Measurements from ENCODE around the gene HRC.

HRC gene

GRCh38 chr19:49145573-49146407, 9.4 kb downstream of the HRC start:
- H3K79me2 ChIP-seq (ENCODE audit: low read length), result no peaks in the 10 kb centered on the region
- no peak overlapping the region for H3K4me3 ChIP-seq (ENCODE audit: low read length)
- peak overlapping the region; percentile 44 for H2AFZ ChIP-seq (ENCODE audit: low read length)
- TF ChIP-seq CTCF (IDR thresholded peaks at IDR 0.05; ENCODE audit: low read length), result peak; percentile 89
- TF ChIP-seq EZH2 (optimal IDR thresholded peaks at IDR 0.05; ENCODE audit: low read depth, low read length), result no peak
- no peak for TF ChIP-seq EZH2phosphoT487 (IDR thresholded peaks at IDR 0.05; ENCODE audit: low read length)
- no peak overlapping the region for H3K27ac ChIP-seq (ENCODE audit: low read length)
- H3K4me2 ChIP-seq (ENCODE audit: low read depth, low read length), result peak overlapping the region; percentile 27; the same call in 1 of the 2 replicates
- H4K20me1 ChIP-seq (ENCODE audit: insufficient read depth, low read length), result no peaks in the 10 kb centered on the region
- H3K9ac ChIP-seq (ENCODE audit: low read length), result no peak overlapping the region
- no peaks in the 10 kb centered on the region for H3K36me3 ChIP-seq (replicated peaks; ENCODE audit: insufficient read depth, low read length)
- H3K27me3 ChIP-seq (replicated peaks; ENCODE audit: insufficient read depth, low read length), result peaks cover 45% of the 10 kb centered on the region
- DNase-seq, result peak; percentile 63
- H3F3A ChIP-seq (ENCODE audit: insufficient read depth, low read length), result no peaks in the 10 kb centered on the region
- peaks cover 11% of the 10 kb centered on the region; the same call in 1 of the 2 replicates for H3K4me1 ChIP-seq (ENCODE audit: low read length)
- H3K9me3 ChIP-seq (replicated peaks; ENCODE audit: insufficient read depth, low read length), result no peaks in the 10 kb centered on the region
- H3K9me2 ChIP-seq (replicated peaks; ENCODE audit: insufficient read depth, low read length), result no peaks in the 10 kb centered on the region

DNA sequence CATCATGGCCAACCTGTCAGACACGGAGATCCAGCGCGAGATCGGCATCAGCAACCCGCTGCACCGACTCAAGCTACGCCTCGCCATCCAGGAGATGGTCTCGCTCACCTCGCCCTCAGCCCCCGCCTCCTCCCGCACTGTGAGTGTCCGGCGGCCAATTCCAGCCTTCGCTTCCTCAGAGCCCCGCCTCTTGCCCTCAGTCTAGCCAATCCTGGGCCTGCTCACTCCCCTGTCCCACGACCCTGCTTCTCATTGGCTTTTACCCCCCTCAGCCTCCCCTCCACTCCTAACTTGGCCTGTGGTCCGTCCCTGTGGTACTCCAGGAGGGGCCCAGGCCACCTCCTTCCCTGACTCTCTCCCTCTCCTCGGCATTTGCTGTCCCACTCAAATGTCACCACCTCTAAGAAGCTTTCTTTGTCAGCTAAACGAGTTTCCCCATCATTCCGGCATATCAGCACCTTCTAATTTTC, 12.3 kb downstream of the HRC start:
- H3K4me1 ChIP-seq (ENCODE audit: low read length), result peaks cover 6% of the 10 kb centered on the region; the same call in 1 of the 2 replicates
- no peaks in the 10 kb centered on the region for H3K79me2 ChIP-seq (ENCODE audit: low read length)
- H3F3A ChIP-seq (ENCODE audit: insufficient read depth, low read length), result no peaks in the 10 kb centered on the region
- H3K36me3 ChIP-seq (replicated peaks; ENCODE audit: insufficient read depth, low read length), result no peaks in the 10 kb centered on the region
- peak overlapping the region; percentile 53; the same call in 1 of the 2 replicates for H3K4me2 ChIP-seq (ENCODE audit: low read depth, low read length)
- H4K20me1 ChIP-seq (ENCODE audit: insufficient read depth, low read length), result no peaks in the 10 kb centered on the region
- peak overlapping the region; percentile 80 for H2AFZ ChIP-seq (ENCODE audit: low read length)
- H3K9me2 ChIP-seq (replicated peaks; ENCODE audit: insufficient read depth, low read length), result no peaks in the 10 kb centered on the region
- no peak overlapping the region for H3K27ac ChIP-seq (ENCODE audit: low read length)
- DNase-seq, result peak; percentile 65
- TF ChIP-seq EZH2phosphoT487 (IDR thresholded peaks at IDR 0.05; ENCODE audit: low read length) (no peak), EZH2 (optimal IDR thresholded peaks at IDR 0.05; ENCODE audit: low read depth, low read length) (no peak), CTCF (IDR thresholded peaks at IDR 0.05; ENCODE audit: low read length) (no peak)
- no peaks in the 10 kb centered on the region for H3K9me3 ChIP-seq (replicated peaks; ENCODE audit: insufficient read depth, low read length)
- H3K27me3 ChIP-seq (replicated peaks; ENCODE audit: insufficient read depth, low read length), result peaks cover 40% of the 10 kb centered on the region
- no peak overlapping the region for H3K9ac ChIP-seq (ENCODE audit: low read length)
- H3K4me3 ChIP-seq (ENCODE audit: low read length), result peak overlapping the region; percentile 24; the same call in 1 of the 2 replicates

- no peak overlapping the region for H3K4me2 ChIP-seq (ENCODE audit: low read depth, low read length)
- H3F3A ChIP-seq (ENCODE audit: insufficient read depth, low read length), result no peaks in the 10 kb centered on the region
- H3K27ac ChIP-seq (ENCODE audit: low read length), result no peak overlapping the region
- no peaks in the 10 kb centered on the region for H3K79me2 ChIP-seq (ENCODE audit: low read length)
- peaks cover 6% of the 10 kb centered on the region; the same call in 1 of the 2 replicates for H3K4me1 ChIP-seq (ENCODE audit: low read length)
- H3K9me2 ChIP-seq (replicated peaks; ENCODE audit: insufficient read depth, low read length), result no peaks in the 10 kb centered on the region
- H3K27me3 ChIP-seq (replicated peaks; ENCODE audit: insufficient read depth, low read length), result peaks cover 26% of the 10 kb centered on the region
- no peak for DNase-seq
- no peaks in the 10 kb centered on the region for H3K36me3 ChIP-seq (replicated peaks; ENCODE audit: insufficient read depth, low read length)
- H2AFZ ChIP-seq (ENCODE audit: low read length), result no peak overlapping the region
- TF ChIP-seq EZH2phosphoT487 (IDR thresholded peaks at IDR 0.05; ENCODE audit: low read length), result no peak
- TF ChIP-seq CTCF (IDR thresholded peaks at IDR 0.05; ENCODE audit: low read length), result no peak
- TF ChIP-seq EZH2 (optimal IDR thresholded peaks at IDR 0.05; ENCODE audit: low read depth, low read length), result no peak
- no peak overlapping the region for H3K9ac ChIP-seq (ENCODE audit: low read length)
- no peaks in the 10 kb centered on the region for H3K9me3 ChIP-seq (replicated peaks; ENCODE audit: insufficient read depth, low read length)
- H3K4me3 ChIP-seq (ENCODE audit: low read length), result no peak overlapping the region
- H4K20me1 ChIP-seq (ENCODE audit: insufficient read depth, low read length), result no peaks in the 10 kb centered on the region
Observed at GRCh38 chr19:49141352-49141751, 13.8 kb downstream of the HRC start.

Measured in MM.1S (cell line).